CD4-positive, alpha-beta T cell (primary cell): ENCODE results near the gene ARHGAP6. TPM values are rescaled to one million over a fixed set of nuclear protein-coding genes. Genes with fewer than 3 reads are reported as not detected.

Experiments used
- ATAC-seq: fragments of 200-7000 bp; cut with Tn5 transposase; one replicate; pipeline ENCODE4 v1.10.0; 2022; ENCODE audit warnings: mild to moderate bottlenecking; ENCODE audit not compliant: poor library complexity
- CTCF ChIA-PET: fragments of 350-600 bp; sonication (Branson Sonifier 250); formaldehyde crosslinking; loops from one replicate; lab custom pipeline; 2021; ENCODE audit warnings: antibody characterized with exemption, inconsistent platforms; lab: Charles Lee
- POLR2A ChIA-PET: fragments of 350-600 bp; sonication (Branson Sonifier 250); formaldehyde crosslinking; loops from one replicate; lab custom pipeline; 2021; ENCODE audit warnings: antibody characterized with exemption, inconsistent platforms; lab: Charles Lee
- DNase-seq, 14 experiments: peaks; one replicate each; pipeline ENCODE4 v3.0.0-alpha.2; 2013 to 2020; ENCODE audit warnings: mixed read lengths in 2 of 14
- H3K27ac ChIP-seq, 2 donors: one replicate each; pipeline versions ENCODE4 v1.5.1 to v1.7.0; 2013; ENCODE audit warnings: low read length in 2 of 2, low read depth in 1 of 2, mild to moderate bottlenecking in 1 of 2
- H3K27me3 ChIP-seq, 2 experiments: 1 replicate in 1 of 2; 2 replicates in 1 of 2; pipeline versions ENCODE4 v1.6.1 to v1.7.0; 2013; ENCODE audit warnings: low read length in 2 of 2, control low read depth in 1 of 2, mild to moderate bottlenecking in 1 of 2, moderate library complexity in 1 of 2; ENCODE audit not compliant: insufficient read depth in 2 of 2, control insufficient read depth in 1 of 2
- H3K36me3 ChIP-seq: one replicate; pipeline ENCODE4 v1.6.1; 2013; ENCODE audit warnings: low read length, control low read depth; ENCODE audit not compliant: insufficient read depth
- H3K4me1 ChIP-seq: one replicate; pipeline ENCODE4 v1.6.1; 2013; ENCODE audit warnings: low read length, control low read depth; ENCODE audit not compliant: insufficient read depth
- H3K4me3 ChIP-seq: one replicate; pipeline ENCODE4 v1.5.1; 2013; ENCODE audit warnings: mild to moderate bottlenecking, low read length, moderate library complexity
- H3K9me3 ChIP-seq, 2 experiments: 1 replicate in 1 of 2; 2 replicates in 1 of 2; pipeline versions ENCODE4 v1.6.1 to v1.7.0; 2013; ENCODE audit warnings: low read length in 2 of 2, mild to moderate bottlenecking in 2 of 2, control low read depth in 1 of 2, moderate library complexity in 1 of 2; ENCODE audit not compliant: control insufficient read depth in 1 of 2, insufficient read depth in 1 of 2
- H3K27ac Mint-ChIP-seq: one replicate; pipeline ENCODE4 v1.8.0; 2020; ENCODE audit warnings: mixed read lengths
- H3K27me3 Mint-ChIP-seq: one replicate; pipeline ENCODE4 v1.8.0; 2021; ENCODE audit warnings: mixed read lengths
- H3K36me3 Mint-ChIP-seq: one replicate; pipeline ENCODE4 v1.8.0; 2021; ENCODE audit warnings: low read depth, mixed read lengths
- H3K4me1 Mint-ChIP-seq: one replicate; pipeline ENCODE4 v1.8.0; 2021; ENCODE audit warnings: low read depth, mixed read lengths
- H3K4me3 Mint-ChIP-seq: one replicate; pipeline ENCODE4 v1.8.0; 2020; ENCODE audit warnings: mild to moderate bottlenecking, mixed read lengths
- H3K9me3 Mint-ChIP-seq: one replicate; pipeline ENCODE4 v1.8.0; 2020; ENCODE audit warnings: mixed read lengths
- intact Hi-C, 2 experiments: fragments of 100-400 bp; cut with DNase I in 1 of 2; cut with micrococcal nuclease in 1 of 2; formaldehyde crosslinking; loops; one replicate each; pipeline versions ENCODE4 v1.15.1 to v1.9.0; 2023 to 2025; cut with DNase I, micrococcal nuclease
- total RNA-seq, 174 experiments: library from RNA in 2 of 174; stranded (reverse) in 2 of 174; gene quantifications; one replicate each; pipeline ENCODE4 v1.2.3 and lab custom pipeline; 2021 to 2026
- TF ChIP-seq, protein P1 (sequence below): fragments of 200-600 bp; IDR thresholded peaks from one replicate; pipeline ENCODE4 v1.8.0; 2022; ENCODE audit warnings: antibody characterized with exemption, mild to moderate bottlenecking

The ARHGAP6 gene
- total RNA-seq, 2 experiments from 2014 or later, result not detected

DNA sequence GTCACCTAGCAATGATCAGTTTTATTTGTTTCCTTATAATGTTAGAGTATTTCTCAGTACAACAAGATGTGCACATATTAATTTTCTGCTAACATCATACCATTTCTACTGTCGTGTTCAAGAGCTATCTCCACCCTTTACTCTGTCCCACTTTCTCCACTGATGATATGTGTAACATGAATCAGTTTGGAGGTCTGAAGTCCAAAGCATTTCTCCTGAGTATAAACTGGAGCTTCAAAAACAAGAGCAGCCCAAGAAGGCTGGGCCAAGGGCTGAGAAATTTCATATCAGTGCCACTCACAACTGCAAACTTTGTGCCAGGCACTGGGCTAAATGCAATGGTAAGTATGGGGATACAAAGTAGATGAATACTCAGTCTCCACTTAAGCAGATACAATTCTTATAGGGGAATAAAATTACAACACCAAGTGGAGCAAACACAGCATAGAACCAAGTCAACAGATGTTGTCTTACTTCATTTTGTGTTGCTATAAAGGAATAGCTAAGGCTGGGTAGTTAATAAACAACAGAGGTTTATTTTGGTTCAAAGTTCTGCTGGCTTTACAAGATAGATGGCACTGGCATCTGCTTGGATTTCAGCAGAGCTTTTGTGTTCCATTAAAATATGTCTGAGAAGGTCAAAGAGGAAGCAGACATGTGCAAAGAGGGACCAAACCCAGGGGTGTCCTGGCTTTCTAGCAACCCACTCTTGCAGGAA lies 328.3 kb downstream of the ARHGAP6 start:
- TF ChIP-seq, protein P1, sequence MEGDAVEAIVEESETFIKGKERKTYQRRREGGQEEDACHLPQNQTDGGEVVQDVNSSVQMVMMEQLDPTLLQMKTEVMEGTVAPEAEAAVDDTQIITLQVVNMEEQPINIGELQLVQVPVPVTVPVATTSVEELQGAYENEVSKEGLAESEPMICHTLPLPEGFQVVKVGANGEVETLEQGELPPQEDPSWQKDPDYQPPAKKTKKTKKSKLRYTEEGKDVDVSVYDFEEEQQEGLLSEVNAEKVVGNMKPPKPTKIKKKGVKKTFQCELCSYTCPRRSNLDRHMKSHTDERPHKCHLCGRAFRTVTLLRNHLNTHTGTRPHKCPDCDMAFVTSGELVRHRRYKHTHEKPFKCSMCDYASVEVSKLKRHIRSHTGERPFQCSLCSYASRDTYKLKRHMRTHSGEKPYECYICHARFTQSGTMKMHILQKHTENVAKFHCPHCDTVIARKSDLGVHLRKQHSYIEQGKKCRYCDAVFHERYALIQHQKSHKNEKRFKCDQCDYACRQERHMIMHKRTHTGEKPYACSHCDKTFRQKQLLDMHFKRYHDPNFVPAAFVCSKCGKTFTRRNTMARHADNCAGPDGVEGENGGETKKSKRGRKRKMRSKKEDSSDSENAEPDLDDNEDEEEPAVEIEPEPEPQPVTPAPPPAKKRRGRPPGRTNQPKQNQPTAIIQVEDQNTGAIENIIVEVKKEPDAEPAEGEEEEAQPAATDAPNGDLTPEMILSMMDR, result no peak
- CTCF ChIA-PET, result no interaction called here
- Mint-ChIP-seq H3K27me3 (peaks cover 13% of the 10 kb centered on the region), H3K4me1 (no peaks in the 10 kb centered on the region), H3K4me3 (no peak overlapping the region), H3K9me3 (no peaks in the 10 kb centered on the region), H3K36me3 (no peaks in the 10 kb centered on the region), H3K27ac (no peak overlapping the region)
- H3K27me3 ChIP-seq, result no peaks in the 10 kb centered on the region
- H3K36me3 ChIP-seq, result no peaks in the 10 kb centered on the region
- H3K9me3 ChIP-seq, result no peaks in the 10 kb centered on the region
- intact Hi-C loops, result no loop called here
- POLR2A ChIA-PET, result no interaction called here
- ATAC-seq (no peak), DNase-seq (no peak)
- H3K27ac ChIP-seq, result no peak overlapping the region
- H3K4me1 ChIP-seq, result no peaks in the 10 kb centered on the region
- no peak overlapping the region for H3K4me3 ChIP-seq

DNA sequence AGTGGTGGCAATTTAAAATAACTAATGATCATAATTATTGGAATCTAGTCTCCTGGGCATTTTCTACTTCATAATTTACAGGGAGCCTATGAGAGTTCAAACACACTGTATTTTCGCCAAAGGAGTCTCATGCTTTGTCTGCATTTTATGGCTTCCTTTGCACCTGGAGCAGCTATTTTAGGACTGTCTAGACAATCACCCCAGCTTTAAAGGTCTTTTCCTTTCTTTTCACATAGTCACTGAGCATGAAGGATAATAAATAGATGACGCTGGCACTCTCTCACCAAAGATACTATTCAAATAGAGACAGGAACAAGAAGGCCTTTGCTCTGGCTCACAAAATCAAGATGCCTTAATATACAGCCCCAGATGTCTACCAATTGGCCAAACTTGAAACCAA lies 329.5 kb downstream of the ARHGAP6 start:
- ChIA-PET POLR2A (no interaction called here), CTCF (no interaction called here)
- H3K27ac ChIP-seq, result no peak overlapping the region
- no peaks in the 10 kb centered on the region for H3K36me3 ChIP-seq
- H3K4me1 Mint-ChIP-seq, result no peaks in the 10 kb centered on the region
- no peaks in the 10 kb centered on the region for H3K27me3 ChIP-seq
- no peak overlapping the region for H3K4me3 ChIP-seq
- DNase-seq (no peak), ATAC-seq (no peak)
- no peaks in the 10 kb centered on the region for H3K36me3 Mint-ChIP-seq
- TF ChIP-seq, protein P1, result no peak
- no peaks in the 10 kb centered on the region for H3K9me3 Mint-ChIP-seq
- peaks cover 13% of the 10 kb centered on the region for H3K27me3 Mint-ChIP-seq
- no peaks in the 10 kb centered on the region for H3K4me1 ChIP-seq
- intact Hi-C loops, result no loop called here
- no peak overlapping the region for H3K4me3 Mint-ChIP-seq
- H3K27ac Mint-ChIP-seq, result no peak overlapping the region
- H3K9me3 ChIP-seq, result no peaks in the 10 kb centered on the region

DNA sequence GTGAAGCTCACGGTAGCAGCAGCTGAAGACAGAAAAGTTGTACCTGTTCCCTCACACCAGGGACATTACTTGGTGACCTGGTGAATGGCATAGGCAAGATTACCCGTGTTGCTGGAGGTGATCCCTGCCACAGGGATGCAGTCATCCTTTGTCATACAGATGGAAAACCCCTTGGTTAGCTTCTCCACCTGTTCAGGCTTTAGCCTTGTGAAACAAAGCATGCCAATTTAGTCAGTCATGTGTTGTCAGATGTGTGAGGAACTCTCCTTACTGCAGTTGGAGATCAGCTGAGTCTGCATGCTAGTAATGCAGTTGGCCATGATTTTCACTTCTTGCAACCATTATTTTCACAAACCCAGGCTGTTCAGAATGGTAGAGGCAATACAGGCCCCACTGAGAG lies 331.6 kb downstream of the ARHGAP6 start:
- CTCF ChIA-PET, result no interaction called here
- Mint-ChIP-seq H3K27me3 (peaks cover 7% of the 10 kb centered on the region), H3K4me3 (no peak overlapping the region), H3K36me3 (no peaks in the 10 kb centered on the region), H3K9me3 (no peaks in the 10 kb centered on the region), H3K4me1 (no peaks in the 10 kb centered on the region), H3K27ac (no peak overlapping the region)
- no peak overlapping the region for H3K4me3 ChIP-seq
- POLR2A ChIA-PET, result no interaction called here
- no peaks in the 10 kb centered on the region for H3K36me3 ChIP-seq
- intact Hi-C loops, result no loop called here
- H3K27ac ChIP-seq, result no peak overlapping the region
- no peaks in the 10 kb centered on the region for H3K4me1 ChIP-seq
- no peaks in the 10 kb centered on the region for H3K27me3 ChIP-seq
- H3K9me3 ChIP-seq, result no peaks in the 10 kb centered on the region
- TF ChIP-seq, protein P1, result no peak
- DNase-seq (no peak), ATAC-seq (no peak)
